GM23338 (cell line): ENCODE results near the gene OR51A4. TPM values are rescaled to one million over a fixed set of nuclear protein-coding genes. Genes with fewer than 3 reads are reported as not detected.

Source experiments
- ATAC-seq: fragments of 200-7000 bp; cut with Tn5 transposase; 3 replicates; pipeline ENCODE4 v1.9.1; 2020
- DNase-seq: peaks from one replicate; pipeline ENCODE4 v3.0.0-alpha.2; 2015; ENCODE audit warnings: low spot score
- H2AFZ ChIP-seq: fragments of 200-600 bp; sonication (generic); 2 replicates; pipeline ENCODE4 v1.8.0; 2016; ENCODE audit warnings: antibody characterized with exemption, mild to moderate bottlenecking, moderate library complexity
- H3F3A ChIP-seq: fragments of 200-600 bp; sonication (generic); replicated peaks from 2 replicates; pipeline ENCODE4 v1.8.0; 2017; ENCODE audit warnings: antibody characterized with exemption, mixed run types, low read depth
- H3K27ac ChIP-seq: fragments of 200-600 bp; sonication (generic); 2 replicates; pipeline ENCODE4 v1.6.1; 2016; ENCODE audit warnings: low read depth
- H3K27me3 ChIP-seq: fragments of 200-600 bp; sonication (generic); 2 replicates; pipeline ENCODE4 v1.8.0; 2016; ENCODE audit warnings: mild to moderate bottlenecking, mixed run types, moderate library complexity; ENCODE audit not compliant: insufficient read depth
- H3K36me3 ChIP-seq: fragments of 200-600 bp; sonication (generic); 2 replicates; pipeline ENCODE4 v1.8.0; 2016; ENCODE audit warnings: mild to moderate bottlenecking; ENCODE audit not compliant: insufficient read depth
- H3K4me1 ChIP-seq: fragments of 200-600 bp; sonication (generic); 2 replicates; pipeline ENCODE4 v1.8.0; 2016; ENCODE audit warnings: mild to moderate bottlenecking, moderate library complexity; ENCODE audit not compliant: insufficient read depth
- H3K4me2 ChIP-seq: fragments of 200-600 bp; sonication (generic); 2 replicates; pipeline ENCODE4 v1.7.1; 2017; ENCODE audit warnings: mixed run types
- H3K4me3 ChIP-seq: fragments of 200-600 bp; sonication (generic); 2 replicates; pipeline ENCODE4 v1.6.1; 2016; ENCODE audit warnings: mixed run types
- H3K79me2 ChIP-seq: fragments of 200-600 bp; sonication (generic); replicated peaks from 2 replicates; pipeline ENCODE4 v1.8.0; 2017; ENCODE audit warnings: mild to moderate bottlenecking; ENCODE audit not compliant: insufficient read depth
- H3K9me2 ChIP-seq: fragments of 200-600 bp; sonication (generic); 2 replicates; pipeline ENCODE4 v1.8.0; 2017; ENCODE audit not compliant: insufficient read depth
- H4K20me1 ChIP-seq: fragments of 200-600 bp; sonication (generic); replicated peaks from 2 replicates; pipeline ENCODE4 v1.8.0; 2017; ENCODE audit warnings: mild to moderate bottlenecking; ENCODE audit not compliant: insufficient read depth
- H3K27ac Mint-ChIP-seq: 2 replicates; pipeline ENCODE4 v1.8.0; 2020; ENCODE audit warnings: inconsistent platforms, mild to moderate bottlenecking, moderate library complexity, mixed read lengths
- H3K27me3 Mint-ChIP-seq: 3 replicates; pipeline ENCODE4 v1.8.0; 2022; ENCODE audit warnings: low read depth, mild to moderate bottlenecking, moderate library complexity, mixed read lengths, inconsistent platforms; ENCODE audit not compliant: insufficient read depth, poor library complexity
- H3K36me3 Mint-ChIP-seq: 3 replicates; pipeline ENCODE4 v1.8.0; 2021; ENCODE audit warnings: low read depth, mild to moderate bottlenecking, inconsistent platforms, moderate library complexity, mixed read lengths
- H3K4me1 Mint-ChIP-seq: 3 replicates; pipeline ENCODE4 v1.8.0; 2020; ENCODE audit warnings: mild to moderate bottlenecking, inconsistent platforms, mixed read lengths
- H3K4me3 Mint-ChIP-seq: 3 replicates; pipeline ENCODE4 v1.8.0; 2021; ENCODE audit warnings: moderate library complexity, mild to moderate bottlenecking, inconsistent platforms, mixed read lengths
- H3K9me3 Mint-ChIP-seq: 3 replicates; pipeline ENCODE4 v1.8.0; 2020; ENCODE audit warnings: moderate library complexity, mild to moderate bottlenecking, inconsistent platforms, mixed read lengths
- CREB1 ChIP-seq: fragments of 250-450 bp; sonication (Bioruptor Pico); IDR thresholded peaks from 2 replicates; pipeline ENCODE4 v1.5.0; 2020; ENCODE audit warnings: low read depth, mild to moderate bottlenecking, moderate library complexity
- CTCF ChIP-seq, 2 experiments: fragments of 200-600 bp in 1 of 2; sonication (generic) in 1 of 2; conservative IDR thresholded peaks; 2 replicates each; pipeline versions ENCODE4 v1.5.1 to v1.6.1; 2016 to 2017; ENCODE audit warnings: antibody characterized with exemption in 2 of 2, low read depth in 2 of 2, mild to moderate bottlenecking in 2 of 2, moderate library complexity in 1 of 2
- ETS1 ChIP-seq: IDR thresholded peaks from 2 replicates; pipeline ENCODE4 v1.6.1; 2016; ENCODE audit warnings: antibody characterized with exemption
- EZH2 ChIP-seq: fragments of 200-600 bp; sonication (generic); IDR thresholded peaks from one replicate; pipeline ENCODE4 v1.8.0; 2017; ENCODE audit warnings: antibody characterized with exemption, mild to moderate bottlenecking, low read depth; ENCODE audit not compliant: unreplicated experiment
- EZH2phosphoT487 ChIP-seq: fragments of 200-600 bp; sonication (generic); IDR thresholded peaks from one replicate; pipeline ENCODE4 v1.8.1; 2018; ENCODE audit warnings: antibody characterized with exemption; ENCODE audit not compliant: unreplicated experiment
- JUNB ChIP-seq: IDR thresholded peaks from one replicate; pipeline ENCODE4 v1.6.1; 2016; ENCODE audit warnings: antibody characterized with exemption; ENCODE audit not compliant: unreplicated experiment
- NANOG ChIP-seq: IDR thresholded peaks from 2 replicates; pipeline ENCODE4 v1.6.1; 2016; ENCODE audit warnings: antibody characterized with exemption, borderline replicate concordance
- POLR2AphosphoS5 ChIP-seq: IDR thresholded peaks from 2 replicates; pipeline ENCODE4 v1.6.1; 2016; ENCODE audit warnings: antibody characterized with exemption, low read depth
- REST ChIP-seq: IDR thresholded peaks from one replicate; pipeline ENCODE4 v1.6.1; 2018; ENCODE audit warnings: antibody characterized with exemption; ENCODE audit not compliant: unreplicated experiment
- STAT1 ChIP-seq: IDR thresholded peaks from one replicate; pipeline ENCODE4 v1.6.1; 2016; ENCODE audit warnings: antibody characterized with exemption; ENCODE audit not compliant: unreplicated experiment
- ZNF114 ChIP-seq: fragments of 250-450 bp; sonication (Bioruptor Pico); IDR thresholded peaks from 2 replicates; pipeline ENCODE4 v1.5.0; 2020; ENCODE audit warnings: mild to moderate bottlenecking, moderate library complexity
- ZNF331 ChIP-seq: fragments of 250-450 bp; sonication (Bioruptor Pico); IDR thresholded peaks from 2 replicates; pipeline ENCODE4 v1.5.0; 2020; ENCODE audit warnings: low read depth, mild to moderate bottlenecking, moderate library complexity
- ZNF462 ChIP-seq: fragments of 250-450 bp; sonication (Bioruptor Pico); IDR thresholded peaks from 2 replicates; pipeline ENCODE4 v1.5.0; 2020; ENCODE audit warnings: mild to moderate bottlenecking, moderate library complexity
- polyA plus RNA-seq: library from polyadenylated mRNA; unstranded; fragments of >200 nt; fragmentation: Nextera tagmentation; extraction: Ambion mirVana; gene quantifications from 2 replicates; pipeline ENCODE4 v1.2.1, GENCODE V29; 2016
- total RNA-seq: library from RNA; depleted of rRNA; stranded (reverse); fragments of >200 nt; shearing (Covaris generic); gene quantifications from 2 replicates; pipeline ENCODE4 v1.2.3, GENCODE V29; 2014

The OR51A4 gene
- total and polyA plus RNA-seq, 2 experiments from 2014 or later = not detected

GRCh38 chr11:4916581-4916980 is 30.8 kb downstream of the OR51A4 start:
- H3K27ac Mint-ChIP-seq = no peak overlapping the region
- Histone ChIP-seq H3K4me2 (no peak overlapping the region), H3K27me3 (no peaks in the 10 kb centered on the region), H3K36me3 (no peaks in the 10 kb centered on the region), H3K79me2 (no peaks in the 10 kb centered on the region), H3K4me1 (no peaks in the 10 kb centered on the region), H3F3A (no peaks in the 10 kb centered on the region), H3K9me2 (no peaks in the 10 kb centered on the region; the same call in 1 of the 2 replicates), H3K27ac (no peak overlapping the region), H4K20me1 (no peaks in the 10 kb centered on the region), H2AFZ (no peak overlapping the region), H3K4me3 (no peak overlapping the region)
- ATAC-seq (no peak), DNase-seq (no peak)
- H3K4me3 Mint-ChIP-seq = no peak overlapping the region
- no peaks in the 10 kb centered on the region for H3K4me1 Mint-ChIP-seq
- H3K36me3 Mint-ChIP-seq = no peaks in the 10 kb centered on the region
- H3K9me3 Mint-ChIP-seq = no peaks in the 10 kb centered on the region
- H3K27me3 Mint-ChIP-seq = no peaks in the 10 kb centered on the region
- no peak for TF ChIP-seq CTCF (conservative IDR thresholded peaks at IDR 0.05; ENCODE audit: low read depth in 2 of 2)
- TF ChIP-seq EZH2phosphoT487 = no peak
- TF ChIP-seq STAT1 = no peak
- no peak for TF ChIP-seq EZH2
- no peak for TF ChIP-seq NANOG
- TF ChIP-seq ETS1 = no peak
- no peak for TF ChIP-seq POLR2AphosphoS5
- no peak for TF ChIP-seq ZNF462 (CRISPR knock-in tag)
- TF ChIP-seq ZNF114 (CRISPR knock-in tag) = no peak
- no peak for TF ChIP-seq JUNB
- TF ChIP-seq REST = no peak
- TF ChIP-seq ZNF331 (CRISPR knock-in tag) = no peak
- TF ChIP-seq CREB1 (CRISPR knock-in tag) = no peak
